ENCODE measurements around the gene SLC22A4.

DNA sequence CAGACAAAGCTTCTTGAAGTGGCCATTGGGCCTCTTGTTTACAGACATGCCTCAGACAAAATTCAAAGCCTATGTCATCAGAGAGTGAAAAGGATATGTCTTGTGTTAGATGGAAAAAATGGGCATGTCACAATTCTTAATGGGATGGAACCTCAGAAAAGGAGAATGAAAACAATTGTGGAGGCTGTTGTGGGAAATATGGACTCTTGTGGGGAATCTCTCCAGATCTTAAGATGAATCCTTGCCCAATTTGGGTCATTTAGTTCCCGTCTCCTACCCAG, 94.8 kb downstream of the SLC22A4 start:
- TF ChIP-seq RBBP5 (IDR thresholded peaks at IDR 0.05; ENCODE audit: borderline replicate concordance, low read depth, low read length) (no peak), CREB1 (IDR thresholded peaks at IDR 0.05) (no peak), SP1 (IDR thresholded peaks at IDR 0.05; ENCODE audit: low read depth, low read length) (no peak), PHF8 (conservative IDR thresholded peaks at IDR 0.05; ENCODE audit: low read depth, low read length) (no peak), TAF1 (IDR thresholded peaks at IDR 0.05; ENCODE audit: low read depth, low read length) (no peak), KDM1A (IDR thresholded peaks at IDR 0.05; ENCODE audit: borderline replicate concordance, low read length) (no peak), POLR2A (IDR thresholded peaks at IDR 0.05; ENCODE audit: control extremely low read depth in 1 of 2, low read depth in 2 of 2, low read length in 2 of 2) (no peak)
- TF ChIP-seq, protein P1, sequence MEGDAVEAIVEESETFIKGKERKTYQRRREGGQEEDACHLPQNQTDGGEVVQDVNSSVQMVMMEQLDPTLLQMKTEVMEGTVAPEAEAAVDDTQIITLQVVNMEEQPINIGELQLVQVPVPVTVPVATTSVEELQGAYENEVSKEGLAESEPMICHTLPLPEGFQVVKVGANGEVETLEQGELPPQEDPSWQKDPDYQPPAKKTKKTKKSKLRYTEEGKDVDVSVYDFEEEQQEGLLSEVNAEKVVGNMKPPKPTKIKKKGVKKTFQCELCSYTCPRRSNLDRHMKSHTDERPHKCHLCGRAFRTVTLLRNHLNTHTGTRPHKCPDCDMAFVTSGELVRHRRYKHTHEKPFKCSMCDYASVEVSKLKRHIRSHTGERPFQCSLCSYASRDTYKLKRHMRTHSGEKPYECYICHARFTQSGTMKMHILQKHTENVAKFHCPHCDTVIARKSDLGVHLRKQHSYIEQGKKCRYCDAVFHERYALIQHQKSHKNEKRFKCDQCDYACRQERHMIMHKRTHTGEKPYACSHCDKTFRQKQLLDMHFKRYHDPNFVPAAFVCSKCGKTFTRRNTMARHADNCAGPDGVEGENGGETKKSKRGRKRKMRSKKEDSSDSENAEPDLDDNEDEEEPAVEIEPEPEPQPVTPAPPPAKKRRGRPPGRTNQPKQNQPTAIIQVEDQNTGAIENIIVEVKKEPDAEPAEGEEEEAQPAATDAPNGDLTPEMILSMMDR (IDR thresholded peaks at IDR 0.05; ENCODE audit: control extremely low read depth in 1 of 3, insufficient read depth in 1 of 3, low read depth in 1 of 3, low read length in 3 of 3): no peak
- TF ChIP-seq, protein P2, sequence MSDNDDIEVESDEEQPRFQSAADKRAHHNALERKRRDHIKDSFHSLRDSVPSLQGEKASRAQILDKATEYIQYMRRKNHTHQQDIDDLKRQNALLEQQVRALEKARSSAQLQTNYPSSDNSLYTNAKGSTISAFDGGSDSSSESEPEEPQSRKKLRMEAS (IDR thresholded peaks at IDR 0.05): no peak

Data from H1 (cell line).